SU-DHL-6 (cell line): Measurements from ENCODE around the gene TRAPPC8.

Source experiments
- H2AFZ ChIP-seq: fragments of 200-600 bp; sonication (generic); 2 replicates; pipeline ENCODE4 v1.6.1; 2014; ENCODE audit warnings: low read depth, mild to moderate bottlenecking, moderate library complexity, mixed read lengths, antibody characterized with exemption, low read length; ENCODE audit not compliant: severe bottlenecking
- H3F3A ChIP-seq: fragments of 200-600 bp; shearing (Covaris generic); 2 replicates; pipeline ENCODE4 v1.6.0; 2016; ENCODE audit warnings: antibody characterized with exemption, mild to moderate bottlenecking; ENCODE audit not compliant: insufficient read depth
- H3K27ac ChIP-seq: fragments of 200-600 bp; sonication (generic); 2 replicates; pipeline ENCODE4 v1.5.1; 2016; ENCODE audit warnings: low read depth, mild to moderate bottlenecking, low read length, moderate library complexity, mixed read lengths
- H3K27me3 ChIP-seq: fragments of 200-600 bp; sonication (generic), shearing (Covaris generic); 2 replicates; pipeline ENCODE4 v1.6.0; 2014; ENCODE audit warnings: mild to moderate bottlenecking, low read length
- H3K36me3 ChIP-seq: fragments of 200-600 bp; sonication (generic); 2 replicates; pipeline ENCODE4 v1.6.1; 2014; ENCODE audit warnings: mild to moderate bottlenecking, low read length, mixed read lengths
- H3K4me2 ChIP-seq: fragments of 300-600, 200-600 bp; shearing (Covaris generic), sonication (generic); 2 replicates; pipeline ENCODE4 v1.6.0; 2014; ENCODE audit warnings: low read length, low read depth, mild to moderate bottlenecking; ENCODE audit not compliant: poor library complexity, severe bottlenecking
- H3K4me3 ChIP-seq: fragments of 200-600 bp; sonication (generic); 2 replicates; pipeline ENCODE4 v1.5.1; 2014; ENCODE audit warnings: antibody characterized with exemption, low read length, mild to moderate bottlenecking, mixed read lengths; ENCODE audit not compliant: insufficient read depth, poor library complexity, severe bottlenecking
- H3K79me2 ChIP-seq: fragments of 200-600 bp; sonication (generic); 2 replicates; pipeline ENCODE4 v1.6.1; 2014; ENCODE audit warnings: mild to moderate bottlenecking, low read length, moderate library complexity; ENCODE audit not compliant: insufficient read depth
- H3K9ac ChIP-seq: fragments of 200-600 bp; sonication (generic); 2 replicates; pipeline ENCODE4 v1.7.0; 2014; ENCODE audit warnings: mild to moderate bottlenecking, low read length
- H3K9me2 ChIP-seq: fragments of 200-600 bp; sonication (generic); replicated peaks from 2 replicates; pipeline ENCODE4 v1.6.1; 2014; ENCODE audit warnings: low read length; ENCODE audit not compliant: insufficient read depth
- H3K9me3 ChIP-seq: fragments of 200-600 bp; sonication (generic); 2 replicates; pipeline ENCODE4 v1.6.1; 2014; ENCODE audit warnings: low read length, mixed read lengths; ENCODE audit not compliant: insufficient read depth
- H4K20me1 ChIP-seq: fragments of 200-600 bp; sonication (generic); 2 replicates; pipeline ENCODE4 v1.6.1; 2014; ENCODE audit warnings: low read depth, mild to moderate bottlenecking, antibody characterized with exemption, low read length, moderate library complexity, mixed read lengths
- EZH2phosphoT487 ChIP-seq: fragments of 200-600 bp; sonication (generic), shearing (Covaris generic); conservative IDR thresholded peaks from 2 replicates; pipeline ENCODE4 v1.6.1; 2018; ENCODE audit warnings: mild to moderate bottlenecking, antibody characterized with exemption, low read length, moderate library complexity, mixed read lengths
- TF ChIP-seq, protein P1 (sequence below): fragments of 200-600 bp; sonication (generic); IDR thresholded peaks from one replicate; pipeline ENCODE4 v1.5.1; 2017; ENCODE audit warnings: antibody characterized with exemption, mild to moderate bottlenecking, low read length, moderate library complexity; ENCODE audit not compliant: insufficient read depth, poor library complexity, severe bottlenecking

Gene TRAPPC8

DNA sequence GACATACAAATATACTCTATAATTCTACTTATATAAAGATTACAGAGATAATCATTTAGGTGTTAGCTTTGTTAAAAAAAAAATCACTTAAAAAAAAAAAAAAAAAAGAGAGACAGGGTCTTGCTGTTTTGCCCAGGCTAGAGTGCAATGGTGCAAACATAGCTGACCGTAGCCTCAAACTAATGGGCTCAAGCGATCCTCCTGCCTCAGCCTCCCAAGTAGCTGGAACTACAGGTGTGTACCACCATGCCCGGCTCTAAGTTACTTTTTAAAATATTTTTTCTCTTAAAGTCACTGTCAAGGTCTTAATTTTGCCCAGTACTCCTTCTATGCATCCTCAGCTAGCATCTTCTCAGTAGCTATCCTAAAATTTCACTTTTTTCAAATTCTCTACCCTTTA, 105.0 kb downstream of the TRAPPC8 start:
- H3K36me3 ChIP-seq: peaks cover 32% of the 10 kb centered on the region

DNA sequence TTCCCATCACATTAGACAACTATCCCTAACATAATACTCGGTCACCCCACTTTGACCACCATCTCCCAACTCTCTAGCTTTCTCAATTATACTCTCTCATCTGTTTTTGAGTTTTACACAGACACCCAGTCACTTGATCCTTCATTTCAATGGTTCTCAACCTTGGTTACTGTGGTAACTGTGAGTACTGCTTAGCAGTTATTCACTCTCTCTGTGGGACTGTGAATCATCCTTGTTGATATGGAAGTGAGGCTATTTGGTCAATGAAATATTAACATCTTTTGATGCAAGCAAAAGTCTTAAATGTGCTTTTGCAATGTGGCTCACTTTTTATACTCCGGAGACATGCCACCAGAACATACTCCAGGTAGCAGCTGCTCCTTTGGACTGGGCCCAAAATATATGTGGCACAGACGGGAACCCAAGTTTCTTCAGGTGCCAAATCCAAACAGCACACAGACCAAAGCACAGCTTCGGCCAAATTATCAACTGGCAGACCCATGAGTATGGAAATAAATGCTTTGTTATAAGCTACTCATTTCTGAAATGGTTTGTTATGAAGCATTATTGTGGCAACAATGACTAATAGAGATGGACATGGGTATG, 107.3 kb downstream of the TRAPPC8 start:
- TF ChIP-seq EZH2phosphoT487: no peak
- TF ChIP-seq, protein P1, sequence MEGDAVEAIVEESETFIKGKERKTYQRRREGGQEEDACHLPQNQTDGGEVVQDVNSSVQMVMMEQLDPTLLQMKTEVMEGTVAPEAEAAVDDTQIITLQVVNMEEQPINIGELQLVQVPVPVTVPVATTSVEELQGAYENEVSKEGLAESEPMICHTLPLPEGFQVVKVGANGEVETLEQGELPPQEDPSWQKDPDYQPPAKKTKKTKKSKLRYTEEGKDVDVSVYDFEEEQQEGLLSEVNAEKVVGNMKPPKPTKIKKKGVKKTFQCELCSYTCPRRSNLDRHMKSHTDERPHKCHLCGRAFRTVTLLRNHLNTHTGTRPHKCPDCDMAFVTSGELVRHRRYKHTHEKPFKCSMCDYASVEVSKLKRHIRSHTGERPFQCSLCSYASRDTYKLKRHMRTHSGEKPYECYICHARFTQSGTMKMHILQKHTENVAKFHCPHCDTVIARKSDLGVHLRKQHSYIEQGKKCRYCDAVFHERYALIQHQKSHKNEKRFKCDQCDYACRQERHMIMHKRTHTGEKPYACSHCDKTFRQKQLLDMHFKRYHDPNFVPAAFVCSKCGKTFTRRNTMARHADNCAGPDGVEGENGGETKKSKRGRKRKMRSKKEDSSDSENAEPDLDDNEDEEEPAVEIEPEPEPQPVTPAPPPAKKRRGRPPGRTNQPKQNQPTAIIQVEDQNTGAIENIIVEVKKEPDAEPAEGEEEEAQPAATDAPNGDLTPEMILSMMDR: no peak

More for the DNA sequence above, 105.0 kb downstream of the TRAPPC8 start:
- H3K9me2 ChIP-seq: no peaks in the 10 kb centered on the region
- no peaks in the 10 kb centered on the region for H3K79me2 ChIP-seq
- H3K4me2 ChIP-seq: no peak overlapping the region
- H3K9ac ChIP-seq: no peak overlapping the region
- H2AFZ ChIP-seq: no peak overlapping the region
- no peaks in the 10 kb centered on the region for H4K20me1 ChIP-seq
- H3F3A ChIP-seq: no peaks in the 10 kb centered on the region
- no peak overlapping the region for H3K27ac ChIP-seq
- no peak overlapping the region for H3K4me3 ChIP-seq
- H3K9me3 ChIP-seq: no peaks in the 10 kb centered on the region
- TF ChIP-seq, protein P1: no peak
- TF ChIP-seq EZH2phosphoT487: no peak
- H3K27me3 ChIP-seq: no peaks in the 10 kb centered on the region

DNA sequence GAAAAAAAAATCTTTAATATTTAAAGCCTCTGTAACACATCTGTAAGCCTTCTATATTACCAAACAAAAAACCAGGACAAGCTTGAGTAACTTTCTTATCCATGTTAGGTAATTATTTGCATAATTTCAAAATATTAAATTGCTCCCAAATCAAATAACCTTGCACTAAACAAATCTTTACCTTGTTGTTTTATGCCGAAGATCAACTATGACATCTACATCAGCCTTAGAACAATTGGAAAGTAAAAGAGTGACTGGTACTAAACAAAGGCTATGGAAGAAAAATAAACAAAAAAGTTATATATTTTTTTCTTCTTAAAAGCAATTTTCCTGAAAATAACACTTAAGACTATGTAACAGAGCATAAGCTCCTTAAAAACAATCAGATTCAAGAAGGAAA, 111.0 kb downstream of the TRAPPC8 start:
- Histone ChIP-seq H3K9me3 (no peaks in the 10 kb centered on the region), H3K9me2 (no peaks in the 10 kb centered on the region), H2AFZ (no peak overlapping the region), H3K27ac (no peak overlapping the region), H3F3A (no peaks in the 10 kb centered on the region), H3K27me3 (no peaks in the 10 kb centered on the region), H4K20me1 (no peaks in the 10 kb centered on the region), H3K36me3 (peaks cover 28% of the 10 kb centered on the region), H3K4me3 (no peak overlapping the region), H3K79me2 (no peaks in the 10 kb centered on the region), H3K9ac (no peak overlapping the region), H3K4me2 (no peak overlapping the region)
- no peak for TF ChIP-seq EZH2phosphoT487
- TF ChIP-seq, protein P1: no peak

More for the DNA sequence above, 107.3 kb downstream of the TRAPPC8 start:
- H2AFZ ChIP-seq: no peak overlapping the region
- H3K36me3 ChIP-seq: peaks cover 40% of the 10 kb centered on the region
- H3F3A ChIP-seq: no peaks in the 10 kb centered on the region
- no peaks in the 10 kb centered on the region for H3K79me2 ChIP-seq
- no peaks in the 10 kb centered on the region for H4K20me1 ChIP-seq
- H3K27ac ChIP-seq: no peak overlapping the region
- no peaks in the 10 kb centered on the region for H3K9me3 ChIP-seq
- H3K9ac ChIP-seq: no peak overlapping the region
- no peaks in the 10 kb centered on the region for H3K9me2 ChIP-seq
- H3K27me3 ChIP-seq: no peaks in the 10 kb centered on the region
- no peak overlapping the region for H3K4me3 ChIP-seq
- no peak overlapping the region for H3K4me2 ChIP-seq
